ENCODE measurements around the gene POP7. TPM values are rescaled to one million over a fixed set of nuclear protein-coding genes. Genes with fewer than 3 reads are reported as not detected.

POP7 gene
- total and polyA plus RNA-seq, 2 donors = 18.6 to 39.1 TPM

GRCh38 chr7:100744605-100745004 lies 38.7 kb downstream of the POP7 start:
- WGBS = 90% methylated on average over 14 of the region's 14 CpGs
- Histone ChIP-seq H3K27ac (ENCODE audit: low read depth) (no peak overlapping the region), H3K4me1 (ENCODE audit: insufficient read depth) (no peaks in the 10 kb centered on the region), H3K36me3 (ENCODE audit: insufficient read depth) (no peaks in the 10 kb centered on the region), H3K4me3 (ENCODE audit: low read depth, low read length) (no peak overlapping the region)
- DNase-seq (ENCODE audit: extremely low spot score) = no peak

- H3K36me3 ChIP-seq (ENCODE audit: insufficient read depth) = no peaks in the 10 kb centered on the region
- no peaks in the 10 kb centered on the region for H3K4me1 ChIP-seq (ENCODE audit: insufficient read depth)
- H3K27ac ChIP-seq (ENCODE audit: low read depth) = no peak overlapping the region
- peak; percentile 26 for DNase-seq (ENCODE audit: extremely low spot score)
- H3K4me3 ChIP-seq (ENCODE audit: low read depth, low read length) = peak overlapping the region; percentile 2
- 34% methylated on average over 27 of the region's 28 CpGs for WGBS
Measured at GRCh38 chr7:100745184-100745583, 39.3 kb downstream of the POP7 start.

GRCh38 chr7:100752994-100753393 lies 47.1 kb downstream of the POP7 start:
- H3K4me3 ChIP-seq (ENCODE audit: low read depth, low read length) = no peak overlapping the region
- H3K36me3 ChIP-seq (ENCODE audit: insufficient read depth) = no peaks in the 10 kb centered on the region
- no peak for DNase-seq (ENCODE audit: extremely low spot score)
- no peak overlapping the region for H3K27ac ChIP-seq (ENCODE audit: low read depth)
- WGBS = 84% methylated on average over 5 of the region's 5 CpGs
- no peaks in the 10 kb centered on the region for H3K4me1 ChIP-seq (ENCODE audit: insufficient read depth)

GRCh38 chr7:100753750-100754149 lies 47.8 kb downstream of the POP7 start:
- Histone ChIP-seq H3K4me1 (ENCODE audit: insufficient read depth) (no peaks in the 10 kb centered on the region), H3K27ac (ENCODE audit: low read depth) (no peak overlapping the region), H3K36me3 (ENCODE audit: insufficient read depth) (no peaks in the 10 kb centered on the region), H3K4me3 (ENCODE audit: low read depth, low read length) (no peak overlapping the region)
- DNase-seq (ENCODE audit: extremely low spot score) = no peak
- WGBS = 73% methylated on average over 3 of the region's 3 CpGs

Other genes with a start within 250 kb of the POP7 start
- gene SPACDR, start 241.9 kb upstream of the POP7 start, total RNA-seq = not detected
- gene SPACDR, start 241.9 kb upstream of the POP7 start, polyA plus RNA-seq = 0.62 TPM
- gene TSC22D4, start 226.9 kb upstream of the POP7 start, total RNA-seq = 16.6 TPM
- 49.6 TPM for gene TSC22D4, start 226.9 kb upstream of the POP7 start, polyA plus RNA-seq
- gene NYAP1, start 222.2 kb upstream of the POP7 start, total RNA-seq = 1.6 TPM
- gene NYAP1, start 222.2 kb upstream of the POP7 start, polyA plus RNA-seq = 1.5 TPM
- 9.9 TPM for gene AGFG2, start 166.9 kb upstream of the POP7 start, total RNA-seq
- gene AGFG2, start 166.9 kb upstream of the POP7 start, polyA plus RNA-seq = 36.6 TPM
- not detected for gene SAP25, start 132.2 kb upstream of the POP7 start, total RNA-seq
- gene SAP25, start 132.2 kb upstream of the POP7 start, polyA plus RNA-seq = 2.5 TPM
- 13.7 TPM for gene LRCH4, start 120.0 kb upstream of the POP7 start, total RNA-seq
- 33.0 TPM for gene LRCH4, start 120.0 kb upstream of the POP7 start, polyA plus RNA-seq
- gene FBXO24, start 119.8 kb upstream of the POP7 start, total RNA-seq = 1.6 TPM
- gene FBXO24, start 119.8 kb upstream of the POP7 start, polyA plus RNA-seq = 0.57 TPM
- 124 TPM for gene PCOLCE, start 103.8 kb upstream of the POP7 start, total RNA-seq
- 89.5 TPM for gene PCOLCE, start 103.8 kb upstream of the POP7 start, polyA plus RNA-seq
- gene MOSPD3, start 93.6 kb upstream of the POP7 start, total RNA-seq = 5.3 TPM
- 30.4 TPM for gene MOSPD3, start 93.6 kb upstream of the POP7 start, polyA plus RNA-seq
- gene TFR2, start 64.6 kb upstream of the POP7 start, total RNA-seq = 0.69 TPM
- gene TFR2, start 64.6 kb upstream of the POP7 start, polyA plus RNA-seq = 0.81 TPM
- 0.69 TPM for gene ACTL6B, start 49.7 kb upstream of the POP7 start, total RNA-seq
- gene ACTL6B, start 49.7 kb upstream of the POP7 start, polyA plus RNA-seq = 0.19 TPM
- 51.2 TPM for gene GNB2, start 32.4 kb upstream of the POP7 start, total RNA-seq
- 279 TPM for gene GNB2, start 32.4 kb upstream of the POP7 start, polyA plus RNA-seq
- gene GIGYF1, start 11.9 kb upstream of the POP7 start, total RNA-seq = 17.1 TPM
- gene GIGYF1, start 11.9 kb upstream of the POP7 start, polyA plus RNA-seq = 27.2 TPM
- not detected for gene EPO, start 14.3 kb downstream of the POP7 start, total RNA-seq
- not detected for gene EPO, start 14.3 kb downstream of the POP7 start, polyA plus RNA-seq
- not detected for gene ZAN, start 27.5 kb downstream of the POP7 start, total RNA-seq
- gene ZAN, start 27.5 kb downstream of the POP7 start, polyA plus RNA-seq = not detected
- gene EPHB4, start 121.4 kb downstream of the POP7 start, total RNA-seq = 70.6 TPM
- gene EPHB4, start 121.4 kb downstream of the POP7 start, polyA plus RNA-seq = 53.1 TPM
- 13.6 TPM for gene SLC12A9, start 146.6 kb downstream of the POP7 start, total RNA-seq
- gene SLC12A9, start 146.6 kb downstream of the POP7 start, polyA plus RNA-seq = 29.0 TPM
- 38.0 TPM for gene TRIP6, start 161.3 kb downstream of the POP7 start, total RNA-seq
- 80.0 TPM for gene TRIP6, start 161.3 kb downstream of the POP7 start, polyA plus RNA-seq
- 31.2 TPM for gene SRRT, start 169.0 kb downstream of the POP7 start, total RNA-seq
- gene SRRT, start 169.0 kb downstream of the POP7 start, polyA plus RNA-seq = 69.9 TPM
- 2.6 TPM for gene UFSP1, start 183.6 kb downstream of the POP7 start, total RNA-seq
- gene UFSP1, start 183.6 kb downstream of the POP7 start, polyA plus RNA-seq = 6.2 TPM
- gene ACHE, start 189.8 kb downstream of the POP7 start, total RNA-seq = 4.0 TPM
- gene ACHE, start 189.8 kb downstream of the POP7 start, polyA plus RNA-seq = 4.3 TPM
- not detected for gene MUC3A, start 243.4 kb downstream of the POP7 start, total RNA-seq
- gene MUC3A, start 243.4 kb downstream of the POP7 start, polyA plus RNA-seq = 0.23 TPM